ENCODE results near the gene METTL18.
A peak's percentile ranks its signal among the peaks of the same experiment; 100 is the strongest.
"Not testable (repeated sequence)": the region's sequence is repeated elsewhere in the genome, so short reads cannot be mapped to it uniquely, and the experiment has no call there.

METTL18 gene

DNA sequence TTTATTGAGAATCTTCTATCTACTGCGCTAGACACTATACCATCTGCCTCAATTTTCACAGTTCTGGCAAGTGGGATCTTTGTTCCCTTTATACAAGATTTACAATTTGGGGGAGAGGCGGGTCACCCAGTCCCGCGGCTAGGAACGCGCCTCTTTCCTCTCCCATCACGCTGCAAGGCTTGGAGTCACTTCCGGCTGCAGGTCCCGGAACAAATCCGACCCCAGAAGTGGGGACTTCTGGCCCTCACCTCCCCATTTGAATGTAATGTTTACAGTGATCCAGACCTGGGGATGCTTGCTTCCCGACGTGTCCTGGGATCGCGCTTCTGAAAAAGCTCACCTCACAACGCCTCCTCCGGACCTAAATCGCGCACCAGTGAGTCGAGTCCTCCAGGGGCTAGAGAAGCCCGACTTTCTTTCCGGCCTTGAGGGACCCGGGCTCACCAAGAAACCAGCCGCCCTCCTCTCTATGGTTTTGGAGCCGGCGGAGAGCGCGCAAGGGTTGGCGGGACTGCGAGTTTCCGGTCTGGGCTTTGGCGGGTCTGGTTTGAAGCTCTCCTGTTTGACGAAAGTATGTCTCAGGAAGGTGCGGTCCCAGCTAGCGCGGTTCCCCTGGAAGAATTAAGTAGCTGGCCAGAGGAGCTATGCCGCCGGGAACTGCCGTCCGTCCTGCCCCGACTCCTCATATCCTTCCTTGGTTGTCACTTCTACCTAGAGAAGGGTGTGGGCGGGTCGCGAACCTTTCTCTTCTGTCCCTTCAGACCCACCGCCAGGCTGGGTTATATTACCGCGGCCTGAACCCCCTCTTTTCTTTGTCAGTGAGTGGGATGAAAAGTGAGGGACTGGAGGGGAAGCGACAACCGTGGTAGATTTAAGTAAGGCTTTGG is at the start of gene METTL18:
TSS of gene METTL18 (minus strand) at position 378 of the 887 bp plus-strand sequence. CDS start 1,212 bp downstream, outside the sequence.
- peak; percentile 98 for DNase-seq

DNA sequence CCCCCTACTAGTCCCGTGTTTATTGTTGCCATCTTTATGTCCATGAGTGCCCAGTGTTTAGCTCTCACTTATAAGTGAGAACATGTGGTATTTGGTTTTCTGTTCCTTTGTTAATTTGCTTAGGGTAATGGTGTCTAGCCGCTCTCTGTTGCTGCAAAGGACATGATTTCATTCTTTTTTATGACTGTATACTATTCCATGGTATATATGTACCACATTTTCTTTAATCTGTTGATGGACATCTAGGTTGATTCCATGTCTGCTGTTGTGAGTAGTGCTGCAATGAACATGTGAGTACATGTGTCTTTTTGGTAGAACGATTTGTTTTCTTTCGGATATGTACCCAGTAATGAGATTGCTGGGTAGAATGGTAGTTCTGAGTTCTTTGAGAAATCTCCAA is 44.2 kb upstream of the METTL18 start:
- no peak for DNase-seq

DNA sequence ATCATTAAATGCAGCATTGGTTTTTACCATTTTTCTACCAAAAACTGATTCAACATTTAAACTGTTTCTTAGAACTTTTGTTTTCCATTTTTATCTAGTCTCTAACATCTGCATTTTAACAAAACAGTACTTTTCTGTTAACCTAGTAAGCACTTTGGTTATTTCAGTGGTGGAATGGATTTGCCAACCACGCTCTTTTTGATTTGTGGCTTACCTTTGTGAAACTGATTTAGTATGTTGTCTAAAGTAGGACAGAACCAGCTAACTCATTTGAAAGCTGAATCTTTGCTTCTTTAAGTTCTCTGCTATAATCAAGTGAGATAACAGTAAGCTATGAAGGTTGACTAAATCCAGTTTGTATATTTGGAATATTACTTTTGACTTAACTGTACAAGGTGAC is 41.5 kb upstream of the METTL18 start:
- no peak for DNase-seq

DNA sequence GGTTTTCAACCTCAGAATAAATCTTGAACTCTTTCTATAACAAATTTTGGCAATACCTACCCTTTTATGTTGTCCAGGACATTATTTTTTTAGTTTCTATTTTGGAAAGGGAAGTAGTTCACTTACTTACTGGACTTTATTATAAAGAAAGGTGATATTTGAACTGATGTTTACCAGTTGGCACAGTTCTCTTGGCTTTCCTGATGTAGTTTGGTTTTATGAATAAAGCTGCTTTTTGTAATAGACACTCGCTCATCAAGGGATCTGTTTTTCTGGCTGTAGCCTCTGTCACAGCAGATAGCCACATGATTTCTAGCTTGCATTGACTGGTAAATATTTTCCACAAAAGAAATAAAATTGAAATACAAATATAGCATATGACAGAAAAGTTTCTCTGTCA is 40.9 kb upstream of the METTL18 start:
- no peak for DNase-seq

DNA sequence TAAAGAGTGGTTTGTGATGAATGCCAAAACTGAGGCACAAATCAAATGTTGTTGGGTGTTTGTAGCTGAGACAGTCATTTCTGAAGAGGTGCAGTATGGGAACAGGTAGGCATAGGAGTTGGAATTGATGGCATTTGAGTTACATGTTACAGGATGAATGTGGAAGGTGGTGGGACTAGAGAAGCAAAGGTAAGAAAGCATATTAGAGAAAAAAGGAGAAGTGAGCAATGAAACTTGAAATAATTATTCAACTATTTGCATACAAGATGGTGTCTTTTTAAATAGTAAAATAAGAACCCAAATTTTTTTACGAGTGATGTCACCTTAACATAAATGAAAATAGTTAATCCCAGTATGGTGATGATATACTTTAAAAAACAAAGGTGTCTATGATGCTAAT is 40.2 kb upstream of the METTL18 start:
- no peak for DNase-seq

DNA sequence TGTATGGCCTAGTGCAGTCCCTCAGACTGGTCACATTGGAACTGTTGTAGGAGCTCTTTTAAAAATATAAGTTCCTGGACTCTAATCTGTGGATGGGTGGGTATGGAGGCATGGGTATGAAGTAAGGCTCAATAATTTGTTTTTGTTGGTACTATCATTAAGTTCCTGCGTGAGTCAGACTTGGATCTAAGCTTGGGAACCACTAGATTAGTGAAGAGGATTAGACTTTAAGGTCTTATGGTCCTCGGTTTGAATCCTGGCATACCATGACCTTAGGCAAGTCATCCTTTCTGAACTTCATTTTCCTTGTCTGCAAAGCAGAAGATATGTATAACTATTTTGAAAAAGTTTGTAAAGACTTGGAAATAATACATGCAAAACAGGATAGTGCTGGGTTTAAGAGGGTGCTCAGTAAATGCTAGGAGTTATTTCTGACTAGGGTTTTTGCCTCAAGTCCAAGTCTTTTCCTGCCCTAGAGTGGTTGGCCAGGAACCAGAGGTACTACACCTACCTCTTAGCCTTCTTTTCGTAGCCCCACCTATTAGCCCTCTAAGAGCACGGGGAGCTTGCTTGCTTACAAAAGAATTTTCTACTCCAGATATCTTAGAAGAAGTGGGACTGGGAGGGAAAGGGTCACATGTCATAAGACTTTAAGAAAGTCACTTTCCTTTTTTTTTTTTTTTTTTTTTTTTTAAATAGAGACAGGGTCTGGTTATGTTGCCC is 38.6 kb upstream of the METTL18 start:
- no peak for DNase-seq

DNA sequence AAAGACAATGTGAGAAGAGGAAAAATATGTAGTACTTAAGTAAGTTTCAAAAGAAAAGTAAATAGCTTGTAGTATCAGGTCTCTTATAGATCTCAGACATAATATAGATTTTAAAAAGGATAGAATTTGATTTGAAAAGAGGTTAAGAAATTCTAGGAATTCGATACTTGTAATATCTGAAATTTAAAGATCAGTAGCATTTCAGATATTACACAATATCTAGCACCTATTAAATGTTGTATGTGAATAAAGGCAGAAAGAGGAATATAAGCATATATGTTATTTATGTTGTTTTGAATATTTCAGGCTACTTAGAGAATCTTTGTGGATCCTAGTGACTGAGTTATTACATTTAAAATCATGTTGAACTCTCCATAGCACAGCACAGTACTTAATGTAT is 35.0 kb upstream of the METTL18 start:
- no peak for DNase-seq

DNA sequence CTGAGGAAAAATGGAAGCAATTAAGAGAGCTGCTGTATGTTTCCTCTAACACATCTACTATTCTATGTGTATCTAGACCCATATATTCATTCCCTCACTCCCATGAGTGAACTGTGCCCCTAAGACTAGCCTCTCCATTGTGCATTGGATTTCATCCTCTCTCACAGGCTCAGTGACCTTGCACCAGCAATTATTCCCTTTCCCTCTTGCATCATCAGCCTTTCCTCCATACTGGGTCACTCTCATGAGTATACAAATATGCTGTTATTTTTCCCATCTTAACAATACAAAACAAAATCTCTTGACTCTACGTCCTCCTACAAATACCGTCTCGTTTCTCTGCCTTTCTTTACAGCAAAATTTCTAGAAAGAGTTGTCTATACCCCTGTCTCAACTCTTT is 29.4 kb upstream of the METTL18 start:
- DNase-seq = no peak

DNA sequence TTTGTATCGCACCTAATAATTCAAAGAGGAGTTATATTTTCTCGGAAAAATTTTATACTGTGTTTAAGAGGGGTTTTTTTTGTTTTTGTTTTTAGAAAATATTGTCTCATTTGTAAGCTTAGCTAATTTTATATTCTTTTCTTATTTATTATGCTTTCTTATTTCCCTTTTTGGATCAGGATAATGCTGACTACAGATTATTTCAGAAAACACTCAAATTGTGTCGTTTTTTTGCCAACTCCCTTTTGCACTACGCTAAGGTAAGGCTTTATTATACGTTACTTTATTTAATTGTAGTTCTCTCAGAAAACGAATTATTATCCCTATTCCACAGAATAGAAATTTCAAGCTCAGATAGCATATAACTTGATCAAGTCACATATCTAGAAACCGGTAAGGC is 26.8 kb upstream of the METTL18 start:
- no peak for DNase-seq

DNA sequence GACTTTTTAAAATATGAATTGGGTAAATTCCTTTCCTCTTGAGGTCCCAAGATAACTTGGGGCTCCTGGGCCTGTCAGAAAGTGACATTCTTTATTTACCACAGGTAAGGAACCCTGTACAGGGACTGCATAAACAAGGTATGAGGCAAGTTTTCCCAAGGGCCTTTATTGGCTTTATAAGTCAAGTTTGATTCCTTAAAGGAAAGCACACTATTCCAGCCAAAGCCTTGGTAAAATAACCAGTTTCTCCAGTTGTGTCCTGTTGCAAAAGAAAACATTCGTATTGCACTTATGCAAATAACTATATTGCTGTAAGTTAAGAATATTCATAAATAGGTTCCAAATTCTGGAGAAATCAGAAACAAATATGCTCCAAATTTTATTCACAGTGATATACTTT is 21.9 kb upstream of the METTL18 start:
- no peak for DNase-seq

DNA sequence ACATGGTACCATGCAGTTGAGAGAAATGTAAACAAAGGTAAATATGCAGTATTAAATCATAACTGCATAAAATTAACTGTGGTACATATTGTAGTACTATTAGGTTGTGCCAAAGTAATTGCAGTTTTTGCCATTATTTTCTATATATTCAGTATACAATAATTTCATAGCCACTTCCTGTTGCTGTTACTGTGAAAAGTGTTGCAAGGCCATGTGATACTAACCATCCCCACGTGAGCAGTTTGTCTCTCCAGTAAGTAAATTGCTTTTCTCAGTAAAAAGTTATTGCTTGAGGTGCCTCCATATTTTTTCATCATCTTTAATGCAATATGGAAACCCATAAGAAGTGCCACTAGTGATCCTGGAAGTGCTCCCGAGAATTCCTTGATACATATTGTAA is 19.6 kb upstream of the METTL18 start:
- no peak for DNase-seq

DNA sequence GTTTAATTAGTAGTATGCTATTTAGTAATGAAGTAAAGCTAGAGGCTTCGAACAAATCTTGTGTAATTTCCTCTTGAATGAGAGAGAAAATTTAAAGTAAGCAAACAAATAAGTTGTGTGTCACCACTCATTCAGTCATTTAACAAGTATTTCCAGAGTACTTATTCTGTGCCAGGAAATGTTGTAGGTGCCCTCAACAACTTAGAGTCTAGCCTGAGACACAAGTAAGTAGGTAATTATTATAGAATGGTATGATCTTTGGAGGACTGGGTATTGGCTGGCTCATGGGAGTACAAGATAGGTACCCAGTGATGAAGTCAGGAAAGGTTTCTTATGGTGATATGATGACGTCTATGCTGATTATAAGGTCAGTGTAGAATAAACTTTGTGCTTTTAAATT is 17.4 kb upstream of the METTL18 start:
- no peak for DNase-seq

DNA sequence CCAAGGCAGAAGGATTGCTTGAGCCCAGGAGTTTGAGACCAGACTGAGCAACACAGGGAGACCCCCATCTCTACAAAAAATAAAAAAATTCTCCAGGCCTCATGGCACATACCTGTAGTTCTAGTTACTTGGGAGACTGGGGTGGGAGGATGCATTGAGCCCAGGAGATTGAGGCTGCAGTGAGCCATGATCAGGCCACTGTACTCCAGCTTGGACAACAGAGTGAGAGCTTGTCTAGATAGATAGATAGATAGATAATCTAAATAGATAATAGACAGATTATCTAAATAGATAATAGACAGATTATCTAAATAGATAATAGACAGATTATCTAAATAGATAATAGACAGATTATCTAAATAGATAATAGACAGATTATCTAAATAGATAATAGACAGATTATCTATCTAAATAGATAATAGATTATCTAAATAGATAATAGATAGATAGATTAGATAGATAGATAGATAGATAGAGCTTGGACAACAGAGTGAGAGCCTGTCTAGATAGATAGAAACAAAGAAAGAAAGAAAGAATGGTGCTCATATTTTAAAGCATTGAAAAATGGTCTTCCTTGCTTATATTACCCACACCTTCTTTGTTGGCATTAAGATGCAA is 16.8 kb upstream of the METTL18 start:
- DNase-seq = not testable (repeated sequence)

DNA sequence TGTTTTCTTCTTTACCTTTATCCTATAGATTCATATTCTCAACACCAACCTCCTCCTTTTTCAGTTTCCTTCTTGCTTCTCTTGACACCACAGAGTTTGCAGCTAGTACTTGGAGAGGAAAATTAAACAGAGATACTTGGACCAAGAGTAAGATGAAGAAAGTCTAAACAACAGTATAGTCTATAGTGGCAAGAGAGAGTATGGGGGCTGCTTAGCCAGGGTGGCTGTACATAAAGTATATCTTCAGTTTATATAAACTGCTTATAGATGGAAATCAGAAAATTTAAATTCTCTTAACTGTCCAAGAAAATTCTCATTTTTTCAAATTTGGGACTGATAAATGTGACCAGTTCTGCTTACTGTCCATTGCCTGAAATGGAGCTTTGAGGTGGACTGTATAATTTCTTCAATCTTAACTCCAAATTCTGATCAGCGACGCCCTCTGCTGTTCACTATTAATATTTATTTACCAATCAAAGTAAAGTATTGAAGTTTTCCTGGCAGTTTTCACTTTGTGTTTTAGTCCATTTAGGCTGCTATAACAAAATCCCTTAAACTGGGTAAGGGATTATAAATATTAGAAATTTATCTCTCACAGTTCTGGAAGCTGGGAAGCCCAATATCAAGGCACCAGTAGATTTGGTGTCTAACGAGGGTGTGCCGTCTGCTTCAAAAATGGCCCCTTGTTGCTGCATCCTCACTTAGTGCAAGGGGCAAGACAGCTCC is 14.8 kb upstream of the METTL18 start:
- DNase-seq = no peak

DNA sequence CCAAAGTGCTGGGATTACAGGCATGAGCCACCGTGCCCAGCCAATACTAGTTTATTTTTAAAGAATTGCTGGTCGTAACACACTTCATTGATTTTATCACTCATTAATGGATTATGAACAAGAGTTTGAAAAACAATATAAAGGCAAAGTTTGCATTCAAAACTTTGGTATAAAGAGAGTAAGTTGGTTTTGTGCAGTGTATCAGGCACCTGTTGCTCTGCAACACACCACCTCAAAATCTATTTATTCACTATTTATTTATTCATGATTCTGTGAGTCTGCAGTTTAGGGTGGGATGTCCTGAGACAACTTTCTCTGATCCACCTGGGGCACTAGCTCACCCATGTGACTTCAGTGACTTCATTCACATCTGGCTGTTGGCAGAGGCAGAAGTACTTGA is 10.2 kb upstream of the METTL18 start:
- DNase-seq = no peak

DNA sequence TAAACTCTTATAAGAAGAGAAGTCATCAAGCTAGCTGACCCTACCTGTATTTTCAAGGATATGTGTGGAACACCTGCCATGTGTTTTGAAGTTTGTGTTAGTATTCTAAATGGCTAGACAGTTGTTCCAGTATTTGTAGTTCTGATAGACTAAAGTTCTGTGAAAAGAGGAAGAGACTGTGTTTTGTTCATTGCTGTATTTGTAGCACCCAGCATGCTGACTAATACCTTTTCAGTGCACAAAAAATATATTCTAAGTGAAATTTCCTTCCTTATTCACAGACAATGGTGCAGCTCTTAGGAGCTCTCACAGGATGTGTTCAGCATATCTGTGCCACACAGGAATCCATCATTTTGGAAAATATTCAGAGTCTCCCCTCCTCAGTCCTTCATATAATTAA is 8.2 kb upstream of the METTL18 start:
- no peak for DNase-seq

DNA sequence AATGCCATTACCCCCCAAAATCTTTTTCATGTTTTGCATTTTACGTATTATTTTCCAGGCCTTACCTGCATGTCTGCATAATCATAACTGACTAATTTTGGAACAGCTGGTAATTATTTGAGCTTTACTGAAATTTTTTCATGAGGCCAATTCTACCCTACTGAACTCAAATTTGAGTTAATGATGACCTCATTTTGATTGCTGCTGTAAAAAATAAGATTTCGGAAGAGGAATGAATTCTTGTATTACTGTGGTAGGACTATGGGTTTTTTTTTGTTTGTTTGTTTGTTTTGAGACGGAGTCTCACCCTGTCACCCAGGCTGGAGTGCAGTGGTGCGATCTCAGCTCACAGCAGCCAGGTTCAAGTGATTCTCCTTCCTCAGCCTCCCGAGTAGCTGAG is 2.6 kb upstream of the METTL18 start:
- DNase-seq = no peak

DNA sequence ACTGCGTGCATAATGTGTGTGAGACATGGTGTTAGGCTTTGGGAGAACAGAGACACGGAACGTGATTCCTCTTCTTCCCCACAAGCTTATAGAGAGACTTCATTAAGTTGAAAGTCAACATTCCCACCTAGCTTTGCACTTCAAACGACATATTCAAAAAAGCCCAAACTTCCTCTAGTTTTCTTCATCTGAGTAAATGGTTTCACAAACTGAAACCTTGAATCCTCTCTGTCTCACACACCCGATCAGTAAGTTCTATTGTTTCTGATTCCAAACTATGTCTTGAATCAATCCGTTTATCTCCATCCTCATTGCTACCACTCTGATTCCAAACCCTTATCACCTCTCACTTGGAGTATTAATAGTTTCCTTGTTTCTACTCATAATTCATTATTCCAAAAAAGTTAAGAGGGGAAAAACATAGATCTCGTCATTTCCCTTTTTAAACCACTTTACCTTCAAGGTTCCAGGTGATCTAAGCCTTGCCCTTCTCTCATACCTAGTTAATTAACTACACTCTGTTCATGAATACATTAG is 1.6 kb upstream of the METTL18 start:
- no peak for DNase-seq

DNA sequence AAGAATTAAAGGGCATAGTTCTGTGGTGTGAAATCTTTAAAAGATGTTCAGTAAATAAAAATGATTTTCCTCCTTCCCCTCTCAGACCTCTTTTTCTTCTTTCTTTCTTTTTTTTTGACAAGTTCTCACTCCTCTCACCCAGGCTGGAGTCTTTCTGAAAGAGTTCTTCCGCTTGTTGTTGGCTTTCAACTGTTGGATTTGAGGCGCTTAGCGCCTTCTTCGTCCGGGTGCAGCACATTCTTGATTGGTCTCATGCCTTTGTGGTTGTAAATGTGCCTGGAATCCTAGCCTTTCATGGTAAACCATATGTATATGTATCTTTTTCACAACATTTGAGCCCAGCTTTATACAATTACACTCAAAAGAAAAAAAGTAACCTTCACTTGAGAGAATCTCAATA is 980 bp upstream of the METTL18 start:
- DNase-seq = no peak

DNA sequence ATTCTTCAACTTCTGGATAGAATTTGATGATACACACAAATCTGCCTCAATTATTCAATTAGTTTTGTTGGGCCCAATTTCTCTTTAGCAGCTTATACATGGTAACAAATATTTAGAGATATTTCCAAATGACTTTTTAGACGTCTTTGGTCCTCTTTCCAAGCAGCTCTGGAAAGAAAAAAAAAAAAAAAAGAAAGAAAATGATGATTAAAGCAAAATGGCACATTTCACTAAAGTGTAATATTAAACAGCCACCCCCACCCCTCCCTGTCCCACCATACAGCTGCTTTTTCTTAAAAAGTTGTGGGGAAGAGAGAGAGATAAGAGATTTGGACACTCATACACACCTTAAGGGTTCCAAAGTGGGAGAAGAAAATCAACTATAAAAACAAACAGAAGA is 977 bp downstream of the METTL18 start:
- no peak for DNase-seq

DNA sequence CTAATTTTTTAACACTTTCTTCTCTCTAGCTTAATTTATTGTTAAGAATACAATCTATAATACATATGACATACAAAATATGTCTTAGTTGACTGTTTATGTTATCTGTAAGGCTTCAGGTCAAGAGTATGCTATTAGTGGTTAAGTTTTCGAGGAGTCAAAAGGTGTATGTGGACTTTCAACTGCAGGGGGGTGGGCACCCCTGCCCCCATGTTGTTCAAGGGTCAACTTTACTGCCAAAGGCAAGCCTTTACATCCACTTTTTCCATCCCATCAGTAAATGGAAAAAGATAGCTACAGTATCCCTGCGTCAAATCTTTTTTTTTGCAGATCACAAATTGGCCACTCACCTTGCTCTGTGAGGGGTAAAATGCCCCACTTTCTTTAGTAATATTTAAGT is 6.3 kb downstream of the METTL18 start:
- DNase-seq = no peak

DNA sequence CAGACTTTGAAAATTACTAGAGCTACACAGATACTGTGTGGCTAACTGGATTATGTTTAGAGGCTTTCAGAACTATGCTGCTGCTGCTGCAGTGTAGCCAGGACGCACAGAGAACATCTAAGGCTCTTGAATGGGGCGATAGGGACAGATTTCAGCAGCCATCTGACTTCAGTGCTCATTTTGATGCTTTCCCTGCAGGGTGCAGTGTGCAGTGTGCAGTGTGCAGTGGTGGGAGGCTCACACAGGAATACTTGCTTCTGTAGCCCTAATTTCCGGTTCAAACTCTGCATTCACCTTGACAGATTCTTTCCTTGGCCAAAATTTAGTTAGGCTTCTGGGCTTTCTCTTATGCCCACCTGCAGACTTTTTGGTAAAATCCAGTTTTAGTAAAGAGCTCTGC is 7.7 kb downstream of the METTL18 start:
- no peak for DNase-seq

DNA sequence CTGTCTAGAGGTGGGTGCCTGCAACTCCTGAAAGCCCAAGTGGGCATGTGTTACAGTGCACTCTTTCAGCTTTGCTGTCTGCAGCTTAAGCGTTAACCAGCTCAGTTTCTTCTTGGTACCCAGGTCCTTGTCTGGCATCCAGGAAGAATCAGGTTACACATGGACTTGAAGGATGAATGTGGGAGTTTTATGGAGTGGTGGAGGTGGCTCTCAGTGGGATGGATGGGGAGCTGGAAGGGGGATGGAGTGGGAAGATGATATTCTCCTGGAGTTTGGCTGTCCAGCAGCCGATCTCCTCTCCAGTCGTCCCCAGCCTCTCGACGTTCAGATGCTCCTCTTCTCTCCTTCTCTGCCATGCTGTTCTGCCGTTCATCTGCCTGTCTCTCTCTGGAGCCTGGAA is 9.4 kb downstream of the METTL18 start:
- DNase-seq = no peak
